ENCODE measurements around the gene PEA15. TPM values are rescaled to one million over a fixed set of nuclear protein-coding genes. Genes with fewer than 3 reads are reported as not detected.

The PEA15 gene
- total and polyA plus RNA-seq, 9 of the 15 experiments (the other 6 are each of a cell fraction or from before 2014, with no cell fraction given): 8.2 to 175 (median 35.4) TPM

DNA sequence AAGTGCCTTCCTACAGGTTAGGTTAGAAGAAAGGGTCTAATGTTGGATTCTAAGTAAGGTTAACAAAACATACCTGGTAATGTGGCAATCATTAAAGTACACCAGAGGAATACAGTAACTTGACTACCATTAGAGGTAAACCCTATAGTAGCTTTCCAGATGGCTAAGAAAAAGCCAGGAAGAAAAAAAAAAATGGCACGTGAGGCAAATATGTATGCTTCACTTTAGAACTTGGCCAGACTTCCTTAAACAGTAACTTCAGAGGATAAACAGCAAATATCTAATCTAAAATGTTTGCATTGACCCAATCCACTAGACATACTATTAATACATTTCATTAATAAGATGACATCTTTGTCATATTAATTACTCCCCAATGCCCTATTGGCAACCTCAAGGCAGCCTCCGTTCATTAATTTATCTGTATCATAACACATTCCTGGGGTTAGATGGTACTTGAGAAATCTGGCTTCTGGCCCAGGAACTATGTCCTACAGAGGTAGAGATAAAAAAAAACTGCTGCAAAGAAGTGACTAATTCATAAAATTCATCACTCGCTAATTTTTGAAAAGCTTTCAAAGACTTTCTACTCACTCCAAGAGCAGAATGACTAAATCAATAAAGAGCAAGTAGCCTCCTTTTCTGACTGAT lies 51.3 kb downstream of the PEA15 start:
- Histone ChIP-seq H3K4me3 (no peak overlapping the region), H2AFZ (ENCODE audit: low read depth, low read length) (no peak overlapping the region), H3K36me3 (ENCODE audit: control insufficient read depth, insufficient read depth, low read length) (peaks cover 42% of the 10 kb centered on the region), H3K4me2 (ENCODE audit: insufficient read depth, low read length) (no peak overlapping the region), H4K20me1 (replicated peaks; ENCODE audit: control insufficient read depth, insufficient read depth, low read length) (no peaks in the 10 kb centered on the region), H3K9me1 (ENCODE audit: control insufficient read depth, insufficient read depth, low read length) (no peaks in the 10 kb centered on the region), H3K27me3 (ENCODE audit: control insufficient read depth in 2 of 2, insufficient read depth in 2 of 2, low read length in 2 of 2) (no peaks in the 10 kb centered on the region), H3K79me2 (ENCODE audit: control insufficient read depth, insufficient read depth, low read length) (peaks cover 67% of the 10 kb centered on the region), H3K4me1 (replicated peaks in 1 of 2; ENCODE audit: control insufficient read depth in 2 of 2, insufficient read depth in 2 of 2, low read length in 2 of 2) (peaks cover 0 to 12% of the 10 kb centered on the region in 2 experiments; a peak in 2 of 5 replicates), H3K9ac (ENCODE audit: insufficient read depth in 1 of 2, low read depth in 2 of 2, low read length in 2 of 2) (no peak overlapping the region), H3K27ac (ENCODE audit: extremely low read depth, low read depth, low read length) (no peak overlapping the region), H3K9me3 (replicated peaks; ENCODE audit: control insufficient read depth, insufficient read depth, low read depth, low read length) (no peaks in the 10 kb centered on the region)
- intact Hi-C loops (cut with micrococcal nuclease): no loop called here
- DNase-seq (ENCODE audit: extremely low read depth in 1 of 4, low spot score in 3 of 4) (no peak), FAIRE-seq (no peak), ATAC-seq (no peak)
- in situ Hi-C loops (cut with MboI): no loop called here
- ChIA-PET POLR2A (interaction anchor here (1.1 to 1.2 kb wide), 2 partner anchors 14 to 28 kb away, joined by 3 read pairs; partner anchors contain the start of gene PEX19), CTCF (ENCODE audit: low intra/inter-chr PET ratio) (no interaction called here)
- TF ChIP-seq HOXB6 (CRISPR knock-in tag; IDR thresholded peaks at IDR 0.05; ENCODE audit: borderline replicate concordance) (no peak), MEIS2 (IDR thresholded peaks at IDR 0.05; ENCODE audit: partially characterized antibody) (no peak), NCOA6 (IDR thresholded peaks at IDR 0.05) (no peak), FOXK1 (CRISPR knock-in tag; IDR thresholded peaks at IDR 0.05; ENCODE audit: borderline replicate concordance) (no peak), CBFB (CRISPR knock-in tag; IDR thresholded peaks at IDR 0.05) (no peak), NEUROD1 (IDR thresholded peaks at IDR 0.05; ENCODE audit: borderline replicate concordance, low read depth, low read length, partially characterized antibody) (no peak), ZSCAN32 (CRISPR knock-in tag; IDR thresholded peaks at IDR 0.05) (no peak), TAF9B (IDR thresholded peaks at IDR 0.05; ENCODE audit: partially characterized antibody) (no peak), CREBBP (IDR thresholded peaks at IDR 0.05; ENCODE audit: low read depth, low read length) (no peak), CEBPB (tag; IDR thresholded peaks at IDR 0.05) (no peak), U2AF2 (optimal IDR thresholded peaks at IDR 0.05; ENCODE audit: low read depth, low read length) (no peak), E2F3 (CRISPR knock-in tag; IDR thresholded peaks at IDR 0.05) (no peak)
- 44% methylated on average over 3 of the region's 3 CpGs for WGBS (ENCODE audit: insufficient coverage, low coverage, missing lambda C conversion rate)
- no TSS peak for BruUV-seq (replicated peaks)
